DMS114 treated with DMSO at 0.1 percent for 48 hours (cell line): ENCODE measurements around the gene ZNF438.

Experiments used
- DNase-seq: peaks from one replicate; lab custom pipeline; 2025; ENCODE audit not compliant: unreplicated experiment; lab: John Stamatoyannopoulos, UW

ZNF438 gene

GRCh38 chr10:31017534-31018355, 13.9 kb downstream of the ZNF438 start:
- no peak for DNase-seq

DNA sequence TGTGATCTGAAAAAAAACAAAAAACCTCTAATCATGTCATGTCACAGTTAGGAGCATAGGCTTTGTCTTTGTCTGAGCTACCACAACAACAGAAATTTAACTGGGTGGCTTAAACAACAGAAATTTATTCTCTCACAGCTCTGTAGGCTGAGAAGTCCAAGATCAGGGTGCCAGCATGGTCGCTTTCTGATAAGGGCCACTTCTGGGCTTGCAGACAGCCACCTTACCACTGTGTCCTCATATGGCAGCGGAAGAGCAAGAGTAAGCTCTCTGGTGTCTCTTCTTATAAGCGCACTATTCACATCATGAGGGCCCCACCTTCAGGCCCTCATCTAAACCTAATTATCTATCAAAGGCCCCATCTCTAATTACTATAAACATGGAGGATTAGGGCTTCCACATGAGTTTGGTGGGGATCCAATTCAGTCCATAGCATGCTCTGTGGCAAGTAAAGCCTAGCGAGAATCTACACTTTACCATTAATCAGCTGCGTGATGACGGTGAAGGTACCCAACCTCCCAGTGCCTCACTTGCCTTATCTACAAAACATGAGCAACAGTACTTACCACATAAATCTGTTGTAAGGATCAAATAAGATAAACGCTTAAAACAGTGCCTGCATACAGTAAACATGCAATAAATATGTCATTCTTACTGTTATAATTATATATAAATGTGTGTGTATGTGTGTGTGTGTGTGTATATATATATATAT, 17.3 kb downstream of the ZNF438 start:
- no peak for DNase-seq

- DNase-seq: no peak
Measured at GRCh38 chr10:31013331-31013730, 18.3 kb downstream of the ZNF438 start.

DNA sequence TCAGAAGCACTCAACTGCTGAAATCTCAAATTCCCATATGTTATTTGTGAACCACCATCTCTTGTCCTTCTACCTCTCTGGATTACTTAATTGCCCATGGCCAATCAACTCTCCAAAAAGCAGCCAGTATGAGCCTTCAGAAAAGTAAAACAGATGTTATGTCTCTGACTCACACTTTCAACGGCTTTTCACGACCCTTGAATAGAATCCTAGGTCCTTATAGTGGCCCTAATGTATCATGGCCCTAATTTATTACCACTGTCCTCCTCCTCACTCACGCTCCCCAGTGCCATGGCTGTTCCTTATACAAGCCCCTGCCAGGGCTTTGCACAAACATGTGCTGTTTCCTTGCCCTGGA, 20.0 kb downstream of the ZNF438 start:
- DNase-seq: no peak

DNA sequence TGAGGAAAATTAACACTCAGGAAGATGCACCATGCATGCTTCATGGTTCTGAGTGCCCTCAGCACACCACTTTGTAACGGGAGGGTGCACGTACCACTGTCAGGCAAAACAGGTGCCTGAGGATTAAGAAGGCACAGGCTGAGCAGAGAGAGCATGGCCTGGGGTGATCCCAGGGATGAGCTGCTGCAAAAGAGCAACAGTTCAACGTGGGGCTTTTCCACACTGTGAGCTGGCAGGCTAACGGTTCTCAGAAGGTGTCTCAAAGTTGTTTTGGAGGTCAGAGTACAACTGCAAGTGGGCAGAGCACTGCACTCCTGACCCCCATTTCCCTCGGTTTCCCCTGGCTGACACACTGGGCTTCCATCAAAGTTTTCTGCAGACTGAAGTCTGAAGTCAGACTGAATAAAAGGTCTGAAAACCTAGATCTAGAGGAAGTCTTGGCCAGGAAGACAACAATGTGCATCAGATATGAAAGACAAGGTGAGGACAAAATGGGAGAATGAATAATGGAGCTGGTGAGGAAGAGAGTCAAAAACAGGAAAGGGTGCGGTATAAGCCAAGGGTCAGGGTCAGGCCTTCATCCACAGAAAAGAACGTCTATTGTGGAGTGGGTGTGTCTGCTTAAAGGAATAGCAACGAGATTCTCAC, 20.5 kb downstream of the ZNF438 start:
- no peak for DNase-seq

DNA sequence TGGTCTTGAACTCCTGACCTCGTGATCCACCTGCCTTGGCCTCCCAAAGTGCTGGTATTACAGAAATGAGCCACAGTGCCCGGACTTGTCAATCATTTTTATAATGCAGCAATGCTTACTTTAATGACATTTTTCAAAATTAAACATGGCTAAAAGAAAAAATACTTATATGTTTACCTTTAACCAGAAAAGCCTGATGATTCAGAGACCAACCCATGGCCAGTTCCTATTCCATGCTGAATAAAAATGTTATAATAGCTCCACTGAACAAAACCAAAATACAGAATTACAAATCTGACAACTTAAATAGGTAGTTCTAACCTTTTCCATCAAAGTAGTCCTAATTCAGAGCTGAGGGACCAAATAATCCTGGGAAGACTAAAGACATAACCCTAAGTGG, 21.6 kb downstream of the ZNF438 start:
- no peak for DNase-seq

DNA sequence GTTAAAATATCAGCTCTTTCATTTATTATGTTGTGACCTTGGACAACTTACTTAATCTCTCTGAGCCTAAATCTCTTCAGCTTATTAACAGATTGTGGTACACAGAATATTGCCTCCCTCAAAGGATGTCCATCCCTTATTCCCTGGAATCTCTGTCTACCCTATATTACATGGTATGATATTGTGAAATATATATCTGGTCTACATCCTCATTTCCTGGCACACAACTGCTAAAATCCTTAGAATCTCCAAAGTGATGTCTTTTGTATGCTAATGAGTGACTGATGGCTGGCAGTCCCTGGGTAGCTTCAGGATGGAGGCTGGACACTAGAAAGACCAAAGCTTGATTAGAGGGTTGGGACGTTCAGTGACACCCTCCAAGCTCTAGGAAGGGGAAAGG, 25.8 kb downstream of the ZNF438 start:
- DNase-seq: no peak

GRCh38 chr10:31004611-31005193, 27.0 kb downstream of the ZNF438 start:
- no peak for DNase-seq

GRCh38 chr10:31001740-31002139, 29.9 kb downstream of the ZNF438 start:
- DNase-seq: no peak

GRCh38 chr10:31000867-31001266, 30.8 kb downstream of the ZNF438 start:
- DNase-seq: no peak

DNA sequence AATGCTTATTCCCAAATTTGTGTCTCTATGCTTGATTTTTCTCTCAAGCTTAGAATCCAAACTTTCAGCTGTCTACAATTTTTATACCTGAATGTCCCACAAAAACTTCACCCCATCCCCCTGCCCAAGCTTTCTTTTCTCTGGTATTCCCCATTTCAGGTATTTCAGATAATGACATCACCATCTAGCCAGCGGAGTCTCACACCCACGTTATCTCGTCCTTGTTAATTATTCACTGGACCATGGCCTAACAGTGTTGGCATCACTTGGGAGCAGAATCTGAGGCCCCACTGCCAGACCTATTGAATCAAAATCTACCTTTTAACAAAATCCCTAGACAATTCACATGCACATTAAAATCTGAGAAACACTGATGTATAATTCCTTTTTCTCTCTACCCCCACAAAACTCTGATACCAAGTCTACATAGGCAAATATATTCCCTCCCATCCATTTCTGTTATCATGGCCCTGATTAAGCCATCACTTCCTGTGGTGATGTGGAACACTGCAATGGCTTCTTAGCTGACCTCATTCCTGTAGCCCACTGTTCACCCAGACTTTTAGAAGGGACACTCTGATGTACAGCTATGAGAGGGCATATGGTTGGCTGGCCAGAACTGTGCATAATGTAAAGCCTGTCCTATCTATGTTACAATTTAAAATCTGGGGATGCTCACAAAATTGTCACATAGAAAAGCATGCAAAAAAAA, 31.4 kb downstream of the ZNF438 start:
- DNase-seq: no peak

- no peak for DNase-seq
Measured at GRCh38 chr10:30999070-30999712, 32.5 kb downstream of the ZNF438 start.

GRCh38 chr10:30997536-30998235, 34.0 kb downstream of the ZNF438 start:
- no peak for DNase-seq

- DNase-seq: no peak
Measured at GRCh38 chr10:30996481-30997005, 35.1 kb downstream of the ZNF438 start.

DNA sequence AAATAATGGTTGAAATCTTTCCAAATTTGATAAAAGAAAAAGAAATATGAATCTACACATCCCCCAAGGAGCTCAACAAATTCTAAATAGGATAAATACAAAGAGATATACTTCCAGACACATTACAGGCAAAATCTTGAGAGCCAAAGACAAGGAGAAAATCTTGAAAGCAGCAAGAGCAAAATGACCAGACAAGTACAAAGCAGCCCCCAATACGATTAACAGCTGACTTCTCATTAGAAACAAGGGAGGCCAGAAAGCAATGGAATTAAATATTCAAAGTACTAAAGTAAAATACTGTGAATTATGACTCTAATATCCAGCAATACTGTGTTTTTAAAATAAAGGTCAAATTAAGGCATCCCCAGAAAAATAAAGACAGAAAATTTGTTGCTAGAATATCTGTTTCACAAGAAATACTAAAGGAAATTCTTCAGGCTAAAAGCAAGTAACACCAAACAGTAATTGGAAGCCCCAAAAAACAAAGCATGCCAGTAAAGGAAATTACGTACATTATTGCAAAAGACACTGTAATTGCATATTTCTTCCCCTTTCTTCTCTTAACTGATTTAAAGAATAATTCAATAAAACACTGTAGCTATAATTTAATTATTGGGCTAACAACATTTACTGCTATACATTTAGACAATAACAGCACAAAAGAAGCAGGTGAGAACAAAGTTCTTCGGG, 36.4 kb downstream of the ZNF438 start:
- DNase-seq: no peak

DNA sequence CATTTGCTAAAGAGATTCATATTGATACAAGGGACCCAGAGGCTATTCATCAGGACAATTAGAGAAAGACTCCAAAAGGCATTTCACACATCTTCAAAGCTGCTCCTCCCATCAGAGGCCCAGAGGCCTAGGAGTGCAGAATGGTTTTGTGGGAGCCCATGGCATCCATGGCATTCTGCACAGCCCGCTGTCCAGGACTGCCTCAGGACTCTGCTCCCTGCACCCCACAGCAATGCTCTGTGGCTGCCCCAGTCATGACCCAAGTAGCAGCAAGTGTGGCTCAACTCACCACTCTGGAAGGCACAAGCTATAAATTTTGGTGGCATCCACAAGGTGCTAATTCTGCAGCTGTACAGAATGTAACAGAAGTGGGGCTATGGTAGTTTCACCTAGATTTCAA, 38.5 kb downstream of the ZNF438 start:
- no peak for DNase-seq

DNA sequence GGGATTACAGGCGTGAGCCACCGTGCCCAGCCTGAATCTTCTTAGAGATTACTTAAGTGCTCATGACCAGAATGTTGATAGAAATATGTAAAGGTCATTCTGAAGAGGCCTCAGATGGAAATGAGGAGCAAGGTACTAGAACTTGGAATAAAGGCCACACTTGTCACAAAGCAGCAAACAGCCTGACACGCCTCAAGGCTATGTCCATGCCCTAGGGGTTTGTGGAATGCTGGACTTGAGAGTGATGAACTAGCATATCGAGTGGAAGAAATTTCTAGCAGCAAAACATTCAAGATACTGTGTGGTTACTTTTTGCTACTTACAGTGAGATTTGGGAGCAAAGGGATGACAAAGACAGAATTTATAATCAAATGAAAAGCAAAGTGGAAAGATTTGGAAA, 39.0 kb downstream of the ZNF438 start:
- no peak for DNase-seq

DNA sequence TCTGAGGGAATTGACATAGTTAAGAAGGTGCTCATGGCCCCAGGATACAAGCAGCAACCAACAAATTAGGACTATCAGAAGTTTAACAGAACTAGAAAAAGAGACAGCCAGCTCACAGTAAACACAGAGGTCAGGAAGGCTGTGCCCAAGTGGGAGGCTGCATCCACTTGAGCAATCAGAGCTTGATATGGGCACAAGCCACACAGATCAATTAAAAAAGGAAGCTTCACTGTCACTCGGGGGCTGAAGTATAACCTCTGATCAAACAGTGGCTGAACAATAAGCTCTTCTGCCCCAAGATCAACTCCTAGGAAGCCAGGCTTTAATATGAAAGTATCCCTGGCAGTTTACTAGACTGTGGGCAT, 40.0 kb downstream of the ZNF438 start:
- DNase-seq: no peak

GRCh38 chr10:30990971-30991646, 40.6 kb downstream of the ZNF438 start:
- no peak for DNase-seq
